ENCODE data around the gene GABRB1. TPM values are rescaled to one million over a fixed set of nuclear protein-coding genes. Genes with fewer than 3 reads are reported as not detected.

The GABRB1 gene
- total and polyA plus RNA-seq, 2 donors (not counting 3 experiments of a cell fraction or from before 2014, with no cell fraction given): not detected

- no peak for TF ChIP-seq POLR2AphosphoS5 (IDR thresholded peaks at IDR 0.05; ENCODE audit: insufficient read depth, low read depth, low read length)
- TF ChIP-seq MYC (IDR thresholded peaks at IDR 0.05; ENCODE audit: low read depth, low read length): no peak
- TF ChIP-seq EZH2 (IDR thresholded peaks at IDR 0.05; ENCODE audit: borderline replicate concordance, low read depth, low read length, severe bottlenecking): no peak
- no peak for TF ChIP-seq POLR2A (IDR thresholded peaks at IDR 0.05; ENCODE audit: low read depth, low read length)
- TF ChIP-seq MAX (IDR thresholded peaks at IDR 0.05; ENCODE audit: insufficient read depth, insufficient read length): no peak
- no peak for TF ChIP-seq GATA2 (IDR thresholded peaks at IDR 0.05; ENCODE audit: insufficient read depth, insufficient read length, low read depth, low read length)
- no peak for TF ChIP-seq CTCF (IDR thresholded peaks at IDR 0.05; ENCODE audit: extremely low read depth in 1 of 2, insufficient read depth in 1 of 2, low read depth in 1 of 2, low read length in 2 of 2)
- no peak for TF ChIP-seq FOS (IDR thresholded peaks at IDR 0.05; ENCODE audit: borderline replicate concordance, insufficient read depth, low read length)
- TF ChIP-seq JUN (IDR thresholded peaks at IDR 0.05; ENCODE audit: borderline replicate concordance, insufficient read depth, insufficient read length, low read depth): no peak
- no peak overlapping the region for H3K9ac ChIP-seq (replicated peaks; ENCODE audit: extremely low read depth, insufficient read depth, low read length)
These were observed 382.2 kb downstream of the GABRB1 start for GRCh38 chr4:47413521-47413920.

More at GRCh38 chr4:47413521-47413920, 382.2 kb downstream of the GABRB1 start:
- Histone ChIP-seq H3K4me1 (ENCODE audit: control insufficient read depth, extremely low read depth, insufficient read depth, low read length) (no peaks in the 10 kb centered on the region), H2AFZ (ENCODE audit: low read depth, low read length) (no peak overlapping the region), H3K27me3 (ENCODE audit: control insufficient read depth in 2 of 2, insufficient read depth in 2 of 2, low read length in 2 of 2) (peaks cover 3 to 4% of the 10 kb centered on the region in 2 experiments), H3K36me3 (ENCODE audit: control insufficient read depth in 2 of 2, extremely low read depth in 1 of 2, insufficient read depth in 2 of 2, low read length in 2 of 2) (no peaks in the 10 kb centered on the region), H3K79me2 (ENCODE audit: control insufficient read depth, insufficient read depth, low read length) (no peaks in the 10 kb centered on the region), H3K9me3 (replicated peaks; ENCODE audit: control insufficient read depth, insufficient read depth, low read length) (no peaks in the 10 kb centered on the region), H3K27ac (ENCODE audit: insufficient read depth, low read depth, low read length) (no peak overlapping the region), H3K9me1 (replicated peaks; ENCODE audit: control insufficient read depth, extremely low read depth, insufficient read depth, low read length) (no peaks in the 10 kb centered on the region), H3K4me2 (ENCODE audit: insufficient read depth, low read length) (no peak overlapping the region), H4K20me1 (replicated peaks; ENCODE audit: control insufficient read depth, extremely low read depth, insufficient read depth, low read length) (no peaks in the 10 kb centered on the region), H3K4me3 (replicated peaks in 1 of 3; ENCODE audit: insufficient read depth in 1 of 3, low read depth in 1 of 3, low read length in 3 of 3) (no peak overlapping the region)
- DNase-seq (ENCODE audit: low read depth, low spot score) (no peak), FAIRE-seq (no peak)
- dilution Hi-C loops (cut with MboI; ENCODE audit: extremely low pct_ligation_motif_present, low sequenced_read_pairs): no loop called here
- no TSS peak for BruUV-seq (replicated peaks)
- POLR2A ChIA-PET: no interaction called here
- CTCF ChIA-PET: no interaction called here
- intact Hi-C loops (cut with micrococcal nuclease): no loop called here

Measured in endothelial cell of umbilical vein (primary cell).